IPS-18a (cell line): ENCODE results near the gene ACTG1.

Source experiments
- H3K27ac ChIP-seq: one replicate; pipeline ENCODE4 v1.5.1; 2013; ENCODE audit warnings: low read length
- H3K27me3 ChIP-seq: one replicate; pipeline ENCODE4 v1.6.1; 2013; ENCODE audit warnings: mild to moderate bottlenecking, low read length; ENCODE audit not compliant: control insufficient read depth, insufficient read depth
- H3K36me3 ChIP-seq: one replicate; pipeline ENCODE4 v1.6.1; 2013; ENCODE audit warnings: low read depth, low read length; ENCODE audit not compliant: control insufficient read depth
- H3K4me1 ChIP-seq: one replicate; pipeline ENCODE4 v1.6.1; 2013; ENCODE audit warnings: low read depth, low read length; ENCODE audit not compliant: control insufficient read depth
- H3K4me3 ChIP-seq: one replicate; pipeline ENCODE4 v1.5.1; 2013; ENCODE audit warnings: low read length
- H3K9ac ChIP-seq: one replicate; pipeline ENCODE4 v1.6.1; 2013; ENCODE audit warnings: mild to moderate bottlenecking, low read length, moderate library complexity
- H3K9me3 ChIP-seq: one replicate; pipeline ENCODE4 v1.6.1; 2013; ENCODE audit warnings: low read depth, low read length; ENCODE audit not compliant: control insufficient read depth

Gene ACTG1

GRCh38 chr17:81551458-81552243 is 39.1 kb upstream of the ACTG1 start:
- Histone ChIP-seq H3K27me3 (no peaks in the 10 kb centered on the region), H3K36me3 (peaks cover 26% of the 10 kb centered on the region), H3K4me3 (peak overlapping the region; percentile 89), H3K27ac (no peak overlapping the region), H3K9ac (peak overlapping the region; percentile 76), H3K4me1 (peaks cover 6% of the 10 kb centered on the region), H3K9me3 (no peaks in the 10 kb centered on the region)

GRCh38 chr17:81550830-81551457 is 38.3 kb upstream of the ACTG1 start:
- Histone ChIP-seq H3K27me3 (no peaks in the 10 kb centered on the region), H3K9me3 (no peaks in the 10 kb centered on the region), H3K27ac (no peak overlapping the region), H3K9ac (no peak overlapping the region), H3K4me3 (peak overlapping the region; percentile 89), H3K4me1 (peaks cover 6% of the 10 kb centered on the region), H3K36me3 (peaks cover 31% of the 10 kb centered on the region)

GRCh38 chr17:81550285-81550684 is 37.7 kb upstream of the ACTG1 start:
- Histone ChIP-seq H3K9me3 (no peaks in the 10 kb centered on the region), H3K4me1 (peaks cover 6% of the 10 kb centered on the region), H3K4me3 (no peak overlapping the region), H3K9ac (no peak overlapping the region), H3K27ac (no peak overlapping the region), H3K27me3 (no peaks in the 10 kb centered on the region), H3K36me3 (peaks cover 36% of the 10 kb centered on the region)

GRCh38 chr17:81549826-81550225 is 37.2 kb upstream of the ACTG1 start:
- no peak overlapping the region for H3K4me3 ChIP-seq
- H3K27ac ChIP-seq, result no peak overlapping the region
- H3K36me3 ChIP-seq, result peaks cover 40% of the 10 kb centered on the region
- no peaks in the 10 kb centered on the region for H3K27me3 ChIP-seq
- H3K4me1 ChIP-seq, result peaks cover 6% of the 10 kb centered on the region
- no peaks in the 10 kb centered on the region for H3K9me3 ChIP-seq
- H3K9ac ChIP-seq, result no peak overlapping the region

- H3K27me3 ChIP-seq, result no peaks in the 10 kb centered on the region
- no peak overlapping the region for H3K4me3 ChIP-seq
- no peak overlapping the region for H3K9ac ChIP-seq
- H3K36me3 ChIP-seq, result peaks cover 43% of the 10 kb centered on the region
- H3K9me3 ChIP-seq, result no peaks in the 10 kb centered on the region
- no peak overlapping the region for H3K27ac ChIP-seq
- H3K4me1 ChIP-seq, result peaks cover 6% of the 10 kb centered on the region
These were observed 36.5 kb upstream of the ACTG1 start for GRCh38 chr17:81549031-81549557.

GRCh38 chr17:81547614-81547982 is 35.0 kb upstream of the ACTG1 start:
- H3K36me3 ChIP-seq, result peaks cover 48% of the 10 kb centered on the region

GRCh38 chr17:81546906-81547613 is 34.5 kb upstream of the ACTG1 start:
- Histone ChIP-seq H3K9me3 (no peaks in the 10 kb centered on the region), H3K36me3 (peaks cover 48% of the 10 kb centered on the region), H3K4me1 (no peaks in the 10 kb centered on the region), H3K27me3 (no peaks in the 10 kb centered on the region), H3K9ac (no peak overlapping the region), H3K27ac (no peak overlapping the region), H3K4me3 (no peak overlapping the region)

More at GRCh38 chr17:81547614-81547982, 35.0 kb upstream of the ACTG1 start:
- Histone ChIP-seq H3K9me3 (no peaks in the 10 kb centered on the region), H3K27me3 (no peaks in the 10 kb centered on the region), H3K27ac (no peak overlapping the region), H3K4me1 (no peaks in the 10 kb centered on the region), H3K4me3 (no peak overlapping the region), H3K9ac (no peak overlapping the region)

- no peaks in the 10 kb centered on the region for H3K4me1 ChIP-seq
- peaks cover 49% of the 10 kb centered on the region for H3K36me3 ChIP-seq
- H3K27me3 ChIP-seq, result no peaks in the 10 kb centered on the region
- H3K4me3 ChIP-seq, result no peak overlapping the region
- no peak overlapping the region for H3K27ac ChIP-seq
- H3K9me3 ChIP-seq, result no peaks in the 10 kb centered on the region
- H3K9ac ChIP-seq, result no peak overlapping the region
These were observed 32.8 kb upstream of the ACTG1 start for GRCh38 chr17:81545160-81545949.

- Histone ChIP-seq H3K27me3 (no peaks in the 10 kb centered on the region), H3K4me3 (no peak overlapping the region), H3K9me3 (no peaks in the 10 kb centered on the region), H3K27ac (no peak overlapping the region), H3K4me1 (no peaks in the 10 kb centered on the region), H3K9ac (no peak overlapping the region), H3K36me3 (peaks cover 40% of the 10 kb centered on the region)
These were observed 31.8 kb upstream of the ACTG1 start for GRCh38 chr17:81544281-81544974.

GRCh38 chr17:81543756-81544155 is 31.2 kb upstream of the ACTG1 start:
- Histone ChIP-seq H3K9me3 (no peaks in the 10 kb centered on the region), H3K27ac (no peak overlapping the region), H3K4me3 (no peak overlapping the region), H3K27me3 (no peaks in the 10 kb centered on the region), H3K36me3 (peaks cover 35% of the 10 kb centered on the region), H3K4me1 (no peaks in the 10 kb centered on the region), H3K9ac (no peak overlapping the region)
